ENCODE results near the gene CLSTN3. TPM values are rescaled to one million over a fixed set of nuclear protein-coding genes. Genes with fewer than 3 reads are reported as not detected.

CLSTN3 gene
- total and polyA plus RNA-seq, 7 donors, result 3.7 to 41.5 (median 12.6) TPM

GRCh38 chr12:7100239-7100638, 29.9 kb upstream of the CLSTN3 start:
- no peak for TF ChIP-seq CTCF (IDR thresholded peaks at IDR 0.05)
- no peak for TF ChIP-seq POLR2A (IDR thresholded peaks at IDR 0.05)
- no peak for TF ChIP-seq EP300 (IDR thresholded peaks at IDR 0.05)
- TF ChIP-seq POLR2AphosphoS5 (IDR thresholded peaks at IDR 0.05), result no peak
- WGBS, 2 donors, result 76 to 85% methylated on average over 4 of the region's 4 CpGs
- peak; percentile 28 for DNase-seq
- Histone ChIP-seq H3K4me1 (no peaks in the 10 kb centered on the region), H3K36me3 (peaks cover 5 to 49% (median 15%) of the 10 kb centered on the region in 4 donors), H3K27ac (no peak overlapping the region), H3K27me3 (no peaks in the 10 kb centered on the region), H3K9me3 (no peaks in the 10 kb centered on the region), H3K4me3 (no peak overlapping the region)
- intact Hi-C loops (cut with DNase I), result no loop called here

- Histone ChIP-seq H3K36me3 (peaks cover 5 to 51% (median 15%) of the 10 kb centered on the region in 4 donors), H3K4me3 (no peak overlapping the region), H3K9me3 (peaks cover 0 to 2% (median 0%) of the 10 kb centered on the region in 4 donors), H3K27me3 (no peaks in the 10 kb centered on the region), H3K27ac (peak overlapping the region in 2 of 4 donors; percentile 22 to 40), H3K4me1 (no peaks in the 10 kb centered on the region)
- WGBS, 2 donors, result 90 to 92% methylated on average over 4 of the region's 4 CpGs
- intact Hi-C loops (cut with DNase I), result no loop called here
- peak; percentile 49 for DNase-seq
- TF ChIP-seq POLR2A (IDR thresholded peaks at IDR 0.05) (no peak), POLR2AphosphoS5 (IDR thresholded peaks at IDR 0.05) (no peak), CTCF (IDR thresholded peaks at IDR 0.05) (no peak), EP300 (IDR thresholded peaks at IDR 0.05) (no peak)
These were observed 29.0 kb upstream of the CLSTN3 start for GRCh38 chr12:7101047-7101693.

- DNase-seq, result peak; percentile 67
- Histone ChIP-seq H3K4me1 (no peaks in the 10 kb centered on the region), H3K9me3 (peaks cover 0 to 4% (median 0%) of the 10 kb centered on the region in 4 donors), H3K36me3 (peaks cover 5 to 51% (median 15%) of the 10 kb centered on the region in 4 donors), H3K27ac (peak overlapping the region in 2 of 4 donors; percentile 22 to 40), H3K27me3 (no peaks in the 10 kb centered on the region), H3K4me3 (no peak overlapping the region)
- intact Hi-C loops (cut with DNase I), result no loop called here
- no peak for TF ChIP-seq POLR2A (IDR thresholded peaks at IDR 0.05)
- no peak for TF ChIP-seq POLR2AphosphoS5 (IDR thresholded peaks at IDR 0.05)
- TF ChIP-seq CTCF (IDR thresholded peaks at IDR 0.05), result no peak
- no peak for TF ChIP-seq EP300 (IDR thresholded peaks at IDR 0.05)
- 89 to 91% methylated on average over 10 of the region's 10 CpGs for WGBS, 2 donors
These were observed 28.5 kb upstream of the CLSTN3 start for GRCh38 chr12:7101694-7102131.

- peaks cover 0 to 8% (median 2%) of the 10 kb centered on the region in 4 donors for H3K4me1 ChIP-seq
- H3K27me3 ChIP-seq, result no peaks in the 10 kb centered on the region
- intact Hi-C loops (cut with DNase I), result no loop called here
- peaks cover 0 to 4% (median 0%) of the 10 kb centered on the region in 4 donors for H3K9me3 ChIP-seq
- TF ChIP-seq CTCF (IDR thresholded peaks at IDR 0.05), result no peak
- TF ChIP-seq POLR2A (IDR thresholded peaks at IDR 0.05), result no peak
- TF ChIP-seq POLR2AphosphoS5 (IDR thresholded peaks at IDR 0.05), result no peak
- TF ChIP-seq EP300 (IDR thresholded peaks at IDR 0.05), result no peak
- 72 to 86% methylated on average over 3 of the region's 3 CpGs for WGBS, 2 donors
- no peak overlapping the region for H3K4me3 ChIP-seq
- no peak overlapping the region for H3K27ac ChIP-seq
- H3K36me3 ChIP-seq, result peaks cover 5 to 48% (median 15%) of the 10 kb centered on the region in 4 donors
- DNase-seq, result no peak
These were observed 27.6 kb upstream of the CLSTN3 start for GRCh38 chr12:7102582-7102981.
